Measurements from ENCODE around the gene GALNT18. TPM values are rescaled to one million over a fixed set of nuclear protein-coding genes. Genes with fewer than 3 reads are reported as not detected.

GALNT18 gene
- total RNA-seq, 1 donor from 2014 or later: 38.4 TPM

DNA sequence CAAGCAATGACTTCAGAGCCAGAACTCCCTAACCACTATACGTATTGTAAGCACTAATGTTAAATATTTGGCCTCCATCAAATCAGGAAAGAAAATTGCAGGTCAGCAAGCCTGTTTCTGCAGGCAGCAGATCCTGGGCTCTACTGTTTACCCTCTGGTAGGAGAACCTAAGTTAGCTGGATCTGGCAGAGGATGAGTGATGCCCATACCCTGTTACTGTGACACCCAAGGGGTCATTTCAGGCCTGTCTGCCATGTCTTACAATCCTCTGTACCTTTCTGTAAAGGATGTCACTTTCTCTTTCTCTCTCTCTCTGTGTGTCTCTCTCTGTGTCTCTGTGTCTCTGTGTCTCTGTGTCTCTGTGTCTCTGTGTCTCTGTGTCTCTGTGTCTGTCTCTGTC lies 375.6 kb downstream of the GALNT18 start:
- Mint-ChIP-seq H3K9me3 (ENCODE audit: low read depth) (no peaks in the 10 kb centered on the region), H3K36me3 (ENCODE audit: low read depth) (no peaks in the 10 kb centered on the region), H3K4me3 (ENCODE audit: unreplicated experiment) (no peak overlapping the region), H3K27ac (ENCODE audit: unreplicated experiment) (no peak overlapping the region), H3K4me1 (ENCODE audit: low read depth) (peaks cover 18% of the 10 kb centered on the region), H3K27me3 (ENCODE audit: low read depth) (no peaks in the 10 kb centered on the region)
- no peak for DNase-seq (ENCODE audit: low spot score)
- TF ChIP-seq, protein P1, sequence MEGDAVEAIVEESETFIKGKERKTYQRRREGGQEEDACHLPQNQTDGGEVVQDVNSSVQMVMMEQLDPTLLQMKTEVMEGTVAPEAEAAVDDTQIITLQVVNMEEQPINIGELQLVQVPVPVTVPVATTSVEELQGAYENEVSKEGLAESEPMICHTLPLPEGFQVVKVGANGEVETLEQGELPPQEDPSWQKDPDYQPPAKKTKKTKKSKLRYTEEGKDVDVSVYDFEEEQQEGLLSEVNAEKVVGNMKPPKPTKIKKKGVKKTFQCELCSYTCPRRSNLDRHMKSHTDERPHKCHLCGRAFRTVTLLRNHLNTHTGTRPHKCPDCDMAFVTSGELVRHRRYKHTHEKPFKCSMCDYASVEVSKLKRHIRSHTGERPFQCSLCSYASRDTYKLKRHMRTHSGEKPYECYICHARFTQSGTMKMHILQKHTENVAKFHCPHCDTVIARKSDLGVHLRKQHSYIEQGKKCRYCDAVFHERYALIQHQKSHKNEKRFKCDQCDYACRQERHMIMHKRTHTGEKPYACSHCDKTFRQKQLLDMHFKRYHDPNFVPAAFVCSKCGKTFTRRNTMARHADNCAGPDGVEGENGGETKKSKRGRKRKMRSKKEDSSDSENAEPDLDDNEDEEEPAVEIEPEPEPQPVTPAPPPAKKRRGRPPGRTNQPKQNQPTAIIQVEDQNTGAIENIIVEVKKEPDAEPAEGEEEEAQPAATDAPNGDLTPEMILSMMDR (IDR thresholded peaks at IDR 0.05): no peak

DNA sequence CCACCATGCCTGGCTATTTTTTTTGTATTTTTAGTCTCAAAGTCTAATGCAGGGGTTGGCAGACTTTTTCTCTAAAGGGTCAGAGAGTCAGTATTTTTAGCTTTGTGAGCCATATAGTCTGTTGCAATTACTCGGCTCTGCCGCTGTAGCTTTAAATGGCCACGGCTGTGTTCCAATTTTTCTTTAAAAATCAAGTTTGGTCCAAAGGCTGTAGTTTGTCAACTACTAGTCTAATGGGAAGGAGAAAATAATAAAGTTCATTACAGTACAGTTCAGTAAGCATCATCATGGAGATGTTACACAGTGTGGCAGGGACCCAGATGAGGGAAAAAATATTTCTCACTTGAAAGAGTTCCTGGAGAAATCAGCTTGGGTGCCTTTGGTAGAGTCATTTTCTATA lies 376.4 kb downstream of the GALNT18 start:
- TF ChIP-seq, protein P1 (IDR thresholded peaks at IDR 0.05): no peak
- H3K4me3 Mint-ChIP-seq (ENCODE audit: unreplicated experiment): no peak overlapping the region
- DNase-seq (ENCODE audit: low spot score): no peak
- H3K9me3 Mint-ChIP-seq (ENCODE audit: low read depth): no peaks in the 10 kb centered on the region
- peaks cover 11% of the 10 kb centered on the region for H3K4me1 Mint-ChIP-seq (ENCODE audit: low read depth)
- no peak overlapping the region for H3K27ac Mint-ChIP-seq (ENCODE audit: unreplicated experiment)
- H3K27me3 Mint-ChIP-seq (ENCODE audit: low read depth): no peaks in the 10 kb centered on the region
- no peaks in the 10 kb centered on the region for H3K36me3 Mint-ChIP-seq (ENCODE audit: low read depth)

DNA sequence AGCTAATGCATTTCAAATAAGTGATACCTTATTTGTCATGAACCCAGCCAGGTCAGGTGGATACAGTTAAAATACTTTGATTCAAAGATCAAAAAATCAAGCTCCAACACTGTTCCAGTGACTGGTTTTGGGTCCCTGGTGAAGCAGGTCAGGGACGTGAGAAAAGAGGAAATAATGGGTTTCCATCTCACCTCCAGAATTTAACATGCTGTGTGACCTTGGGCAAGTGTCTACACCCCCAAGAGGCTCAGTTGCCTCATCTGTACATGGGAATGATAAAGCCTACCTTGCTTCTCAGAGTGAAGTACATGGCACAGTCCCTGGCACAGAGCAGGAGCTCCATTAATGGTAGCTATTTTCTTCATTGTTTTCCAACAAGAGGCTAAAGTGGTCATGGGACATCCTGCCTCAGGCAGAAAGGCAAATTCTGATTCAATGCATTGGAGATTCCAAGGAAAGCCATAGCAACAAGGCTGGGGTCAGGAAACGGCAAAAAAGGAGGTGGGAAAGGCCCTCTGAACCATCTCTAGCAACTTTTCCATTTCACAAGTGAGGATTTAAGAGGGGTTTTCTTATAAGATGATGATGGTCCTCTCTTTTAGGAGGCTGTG lies 377.2 kb downstream of the GALNT18 start:
- Mint-ChIP-seq H3K27ac (ENCODE audit: unreplicated experiment) (no peak overlapping the region), H3K4me1 (ENCODE audit: low read depth) (peaks cover 6% of the 10 kb centered on the region), H3K27me3 (ENCODE audit: low read depth) (no peaks in the 10 kb centered on the region), H3K4me3 (ENCODE audit: unreplicated experiment) (no peak overlapping the region), H3K36me3 (ENCODE audit: low read depth) (no peaks in the 10 kb centered on the region), H3K9me3 (ENCODE audit: low read depth) (no peaks in the 10 kb centered on the region)
- TF ChIP-seq, protein P1 (IDR thresholded peaks at IDR 0.05): no peak
- no peak for DNase-seq (ENCODE audit: low spot score)

DNA sequence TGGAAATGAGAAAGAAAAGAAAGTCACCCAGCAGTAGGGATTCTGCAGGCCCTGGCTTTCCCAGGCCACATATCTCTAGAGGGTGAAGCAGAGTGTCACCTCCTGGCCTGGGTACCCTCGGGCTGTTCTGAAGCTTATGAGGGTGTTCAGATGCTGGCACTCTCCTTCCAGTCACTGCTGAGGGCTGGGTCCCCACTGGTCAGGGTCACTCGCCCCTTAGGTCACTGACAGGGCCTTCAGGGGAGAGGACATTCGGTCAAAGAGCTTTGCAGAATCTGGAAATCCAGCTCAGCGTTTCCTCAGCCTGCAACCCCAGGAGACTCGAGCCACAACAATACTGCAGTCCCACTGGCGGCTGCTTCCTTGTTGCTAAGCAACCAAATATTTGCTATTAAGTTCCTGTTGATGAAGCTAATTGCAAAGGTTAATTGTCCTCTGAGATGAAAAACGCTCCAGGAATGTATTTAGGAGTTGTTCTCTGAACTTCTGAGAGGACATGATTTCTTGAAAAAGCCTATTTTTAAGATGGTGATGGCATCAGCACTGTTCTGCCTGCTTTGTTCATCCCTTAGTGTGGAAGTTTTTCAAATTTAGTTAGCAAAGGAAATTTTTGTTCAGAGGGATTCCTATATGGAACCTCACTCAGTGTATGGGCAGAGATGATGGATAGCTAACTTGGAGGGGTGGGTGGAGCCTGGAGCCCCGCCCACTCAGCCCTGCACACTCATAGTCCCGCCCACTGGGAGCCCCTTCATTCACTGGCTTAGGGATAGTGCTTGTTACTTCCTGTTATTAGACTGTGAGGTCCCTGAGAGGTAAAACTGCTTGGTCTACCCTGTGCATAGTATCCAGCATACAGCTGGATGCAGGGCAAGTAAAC lies 378.0 kb downstream of the GALNT18 start:
- H3K36me3 Mint-ChIP-seq (ENCODE audit: low read depth): no peaks in the 10 kb centered on the region
- peaks cover 6% of the 10 kb centered on the region for H3K4me1 Mint-ChIP-seq (ENCODE audit: low read depth)
- DNase-seq (ENCODE audit: low spot score): no peak
- no peak overlapping the region for H3K4me3 Mint-ChIP-seq (ENCODE audit: unreplicated experiment)
- H3K27me3 Mint-ChIP-seq (ENCODE audit: low read depth): no peaks in the 10 kb centered on the region
- TF ChIP-seq, protein P1 (IDR thresholded peaks at IDR 0.05): no peak
- no peak overlapping the region for H3K27ac Mint-ChIP-seq (ENCODE audit: unreplicated experiment)
- no peaks in the 10 kb centered on the region for H3K9me3 Mint-ChIP-seq (ENCODE audit: low read depth)

DNA sequence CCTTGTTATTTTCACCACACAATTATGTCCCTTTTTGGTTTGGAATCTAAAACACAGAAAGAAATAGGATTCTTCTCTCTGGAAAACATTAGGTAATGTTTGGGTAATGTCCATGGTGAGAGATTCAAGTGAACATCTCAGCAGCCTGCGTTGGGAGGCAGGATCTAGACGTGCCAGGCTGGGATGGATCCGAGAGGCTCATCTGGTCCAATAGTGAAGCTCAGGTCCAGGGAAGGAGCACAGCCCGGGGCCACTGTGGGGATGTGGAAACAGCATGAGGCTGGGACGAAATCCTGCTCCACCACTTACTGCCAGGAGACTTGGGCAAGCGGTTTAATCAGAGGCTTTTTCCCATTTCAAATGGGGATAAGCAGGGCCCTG lies 378.6 kb downstream of the GALNT18 start:
- no peaks in the 10 kb centered on the region for H3K36me3 Mint-ChIP-seq (ENCODE audit: low read depth)
- no peak overlapping the region for H3K4me3 Mint-ChIP-seq (ENCODE audit: unreplicated experiment)
- no peaks in the 10 kb centered on the region for H3K9me3 Mint-ChIP-seq (ENCODE audit: low read depth)
- DNase-seq (ENCODE audit: low spot score): no peak
- no peaks in the 10 kb centered on the region for H3K27me3 Mint-ChIP-seq (ENCODE audit: low read depth)
- no peak overlapping the region for H3K27ac Mint-ChIP-seq (ENCODE audit: unreplicated experiment)
- TF ChIP-seq, protein P1 (IDR thresholded peaks at IDR 0.05): no peak
- H3K4me1 Mint-ChIP-seq (ENCODE audit: low read depth): peaks cover 6% of the 10 kb centered on the region
